ENCODE results near the gene PLXNA4.

- TF ChIP-seq CTCF (IDR thresholded peaks at IDR 0.05) (no peak), POLR2A (IDR thresholded peaks at IDR 0.05) (no peak)
These were observed 248.1 kb downstream of the PLXNA4 start for GRCh38 chr7:132328047-132328620.
